Muscle of arm (tissue), 12 donors: Measurements from ENCODE around the gene GAS2. TPM values are rescaled to one million over a fixed set of nuclear protein-coding genes. Genes with fewer than 3 reads are reported as not detected.

Experiments
- DNase-seq: peaks from one replicate; pipeline ENCODE4 v3.0.0-alpha.2; 2013
- polyA plus RNA-seq, 12 donors: library from polyadenylated mRNA; unstranded; fragments of 120-200 nt; gene quantifications; one replicate each; pipeline ENCODE4 v1.2.1, GENCODE V29; 2013; ENCODE audit not compliant: insufficient read length in 12 of 12

Gene GAS2
- polyA plus RNA-seq, 12 donors, result 9.3 to 34.4 (median 17.9) TPM; not detected in 1

- no peak for DNase-seq
Measured at GRCh38 chr11:22785251-22785650, 118.8 kb downstream of the GAS2 start.

GRCh38 chr11:22786475-22786874 is 120.1 kb downstream of the GAS2 start:
- no peak for DNase-seq

- DNase-seq, result no peak
Measured at GRCh38 chr11:22787055-22787454, 120.6 kb downstream of the GAS2 start.

- peak; percentile 46 for DNase-seq
Measured at GRCh38 chr11:22787551-22788162, 121.2 kb downstream of the GAS2 start.

DNA sequence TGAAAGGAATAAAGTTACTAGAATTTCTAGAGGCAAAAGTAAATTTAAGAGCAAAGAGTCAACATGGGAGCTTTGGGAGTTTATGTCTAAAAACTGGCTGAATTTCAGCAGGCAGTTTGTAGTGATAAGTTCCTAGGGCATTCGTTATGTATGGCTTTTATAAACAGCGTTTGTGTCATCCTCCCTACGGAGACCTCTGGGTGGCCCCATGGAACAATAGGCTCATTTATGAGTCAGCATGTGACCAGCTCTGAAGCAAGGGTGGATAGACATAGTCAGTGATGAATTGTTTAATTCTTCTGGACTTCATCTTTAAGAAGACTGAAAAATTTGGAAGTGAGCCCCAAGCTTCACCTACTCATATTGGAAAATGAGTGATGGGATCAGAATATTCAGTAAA is 126.1 kb downstream of the GAS2 start:
- DNase-seq, result no peak

- DNase-seq, result no peak
Measured at GRCh38 chr11:22795914-22796313, 129.5 kb downstream of the GAS2 start.

DNA sequence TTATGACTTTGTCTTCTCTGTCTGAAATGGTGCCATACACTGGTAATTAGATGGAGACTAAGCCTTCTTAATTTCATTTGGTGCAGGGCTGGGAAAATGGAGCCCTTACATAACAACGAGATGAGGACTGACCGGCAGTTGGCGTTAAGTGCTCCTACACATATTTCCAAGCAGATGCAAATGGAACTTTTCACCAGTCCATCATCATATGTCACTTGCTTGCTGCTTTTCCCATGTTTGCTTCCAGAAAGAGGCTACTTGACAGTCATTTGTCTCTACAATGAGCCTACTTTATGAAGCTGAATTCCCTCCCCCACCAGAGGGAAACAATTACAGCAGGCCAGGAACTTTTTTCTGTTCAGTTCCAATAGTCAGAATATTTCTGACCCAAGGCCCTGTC is 130.6 kb downstream of the GAS2 start:
- DNase-seq, result no peak

- no peak for DNase-seq
Measured at GRCh38 chr11:22798901-22799300, 132.5 kb downstream of the GAS2 start.

DNA sequence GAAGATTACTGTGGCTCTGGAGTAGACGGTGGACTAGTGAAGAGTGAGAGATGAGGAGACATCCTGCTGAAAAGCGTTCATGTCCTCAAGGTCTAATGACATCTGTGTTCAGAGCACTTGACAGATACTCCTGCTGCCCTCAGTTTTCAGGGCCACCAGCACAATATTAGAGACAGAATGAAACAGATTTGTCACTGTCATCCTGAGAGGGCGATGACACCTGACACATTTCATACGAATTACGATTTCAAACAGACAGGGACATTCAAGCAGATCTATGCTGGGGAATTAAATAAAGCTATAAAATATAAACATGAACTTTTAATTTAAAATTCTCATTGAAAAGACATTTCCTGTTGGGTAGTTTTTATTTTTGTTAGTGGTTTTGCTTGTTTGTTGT is 134.1 kb downstream of the GAS2 start:
- no peak for DNase-seq

- DNase-seq, result no peak
Measured at GRCh38 chr11:22802861-22803260, 136.4 kb downstream of the GAS2 start.

DNA sequence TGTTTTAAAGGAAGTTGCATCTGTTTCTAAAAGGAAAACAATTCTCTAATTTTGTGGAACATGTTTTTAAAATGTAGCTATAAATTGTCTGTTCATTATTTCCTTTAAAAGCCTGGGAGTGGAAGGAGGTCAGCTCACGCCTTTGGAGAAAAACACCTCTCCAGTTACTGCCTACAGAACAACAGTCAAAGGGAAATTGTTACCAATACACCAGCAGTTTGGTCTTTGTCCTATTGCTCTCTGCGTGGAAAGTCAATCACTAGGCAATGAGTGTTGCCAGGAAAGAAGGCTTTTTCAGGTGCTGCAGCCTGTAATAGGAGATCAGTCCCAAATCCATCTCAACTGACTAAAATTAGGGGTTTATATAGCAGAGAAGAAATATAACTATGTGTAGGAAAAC is 141.0 kb downstream of the GAS2 start:
- no peak for DNase-seq

DNA sequence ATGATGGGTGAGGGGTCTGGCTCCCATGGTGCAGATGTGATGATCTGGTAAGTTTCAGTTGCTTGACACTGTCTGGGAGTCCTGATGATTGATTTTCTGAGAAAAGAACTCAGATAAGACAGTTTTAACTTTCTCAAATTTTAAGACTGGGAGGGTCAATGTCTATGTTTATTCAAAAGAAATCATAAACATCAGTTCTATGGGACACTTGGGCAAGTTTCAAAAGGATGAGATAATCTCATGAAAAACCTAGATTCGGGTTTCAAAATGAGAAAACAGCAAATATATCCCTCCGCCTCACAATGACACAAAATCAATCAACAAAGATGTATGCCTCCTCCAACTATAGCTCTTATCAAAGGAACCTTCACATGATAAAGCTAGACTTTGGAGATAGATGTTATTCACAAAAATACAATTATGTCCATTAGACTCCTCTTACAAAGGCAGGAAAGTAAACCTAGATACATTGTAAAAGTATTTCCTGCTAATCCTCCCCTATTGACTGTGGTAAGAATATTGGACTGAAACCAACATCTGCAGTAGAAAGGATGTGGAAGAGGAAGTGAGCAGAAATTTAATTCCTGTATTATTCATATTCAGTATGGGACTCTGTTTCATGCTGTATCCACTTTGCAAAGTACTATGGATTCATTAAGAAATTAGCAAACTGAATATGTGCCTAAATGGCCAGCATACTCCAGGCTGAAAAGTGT is 141.6 kb downstream of the GAS2 start:
- no peak for DNase-seq

DNA sequence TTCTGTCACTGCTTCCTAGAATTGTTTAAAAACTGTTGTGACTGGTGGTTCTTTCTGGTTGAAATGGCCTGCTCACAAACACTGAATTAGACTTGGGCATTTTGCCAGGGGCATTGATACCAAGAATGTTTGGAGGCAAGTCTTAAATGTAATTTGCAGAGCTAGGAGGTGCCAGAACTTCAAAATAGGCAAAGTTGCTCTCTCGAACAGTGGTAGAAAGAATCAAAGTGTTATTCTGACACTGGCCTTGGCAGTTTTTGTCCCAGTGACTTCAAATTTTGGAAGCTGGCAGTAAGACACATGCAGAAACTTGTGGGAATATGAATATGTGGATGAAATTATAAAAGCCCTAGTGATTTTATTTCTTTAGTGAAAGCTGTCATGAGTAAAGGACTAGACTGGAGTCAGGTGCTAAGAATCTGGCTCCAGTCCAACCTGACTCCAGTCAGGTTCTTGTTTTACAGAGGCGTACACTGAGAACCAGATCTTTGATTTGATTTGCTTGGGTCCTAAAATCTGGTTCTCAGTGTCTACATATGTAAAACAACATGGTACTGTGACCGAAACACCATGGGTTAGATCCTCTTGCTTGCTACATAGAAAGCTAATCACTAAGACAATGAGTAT is 142.3 kb downstream of the GAS2 start:
- no peak for DNase-seq

DNA sequence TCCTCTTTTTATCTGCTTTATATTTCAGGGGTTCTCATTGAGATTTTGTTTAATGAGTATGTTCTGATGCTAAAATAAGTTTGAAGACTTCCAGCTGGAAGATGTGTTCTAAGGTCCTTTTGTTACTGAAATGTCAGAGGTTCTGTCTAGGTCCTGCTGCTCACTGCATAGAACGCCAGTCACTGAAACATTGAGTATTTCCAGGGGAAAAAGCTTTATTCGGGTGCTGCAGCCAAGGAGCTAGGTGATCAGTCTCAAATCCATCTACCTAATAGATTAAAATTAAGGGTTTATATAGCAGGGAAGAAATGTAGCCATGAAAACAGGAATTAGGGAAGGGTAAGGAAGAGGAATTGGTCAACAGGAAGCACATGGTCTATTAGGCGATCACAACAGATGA is 143.5 kb downstream of the GAS2 start:
- DNase-seq, result no peak

- no peak for DNase-seq
Measured at GRCh38 chr11:22822203-22822602, 155.8 kb downstream of the GAS2 start.

DNA sequence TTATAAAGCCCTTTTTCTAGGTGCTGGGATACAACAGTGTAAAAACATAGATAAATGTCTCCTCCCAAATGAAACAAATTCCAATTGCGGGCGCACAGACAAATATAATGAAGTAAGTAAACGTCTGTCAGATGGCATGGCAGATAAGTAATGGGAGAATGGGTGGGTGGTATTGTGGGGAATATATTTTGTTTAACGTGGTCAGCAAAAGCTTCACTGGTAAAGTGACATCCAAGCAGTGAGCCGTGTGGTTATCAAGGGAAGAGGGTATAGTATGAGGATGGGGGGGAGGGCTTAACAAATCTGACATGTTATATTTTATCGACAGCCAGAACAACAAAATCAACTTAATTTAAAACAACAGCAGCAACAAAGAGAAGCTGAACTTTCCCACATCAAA is 162.0 kb downstream of the GAS2 start:
- no peak for DNase-seq

DNA sequence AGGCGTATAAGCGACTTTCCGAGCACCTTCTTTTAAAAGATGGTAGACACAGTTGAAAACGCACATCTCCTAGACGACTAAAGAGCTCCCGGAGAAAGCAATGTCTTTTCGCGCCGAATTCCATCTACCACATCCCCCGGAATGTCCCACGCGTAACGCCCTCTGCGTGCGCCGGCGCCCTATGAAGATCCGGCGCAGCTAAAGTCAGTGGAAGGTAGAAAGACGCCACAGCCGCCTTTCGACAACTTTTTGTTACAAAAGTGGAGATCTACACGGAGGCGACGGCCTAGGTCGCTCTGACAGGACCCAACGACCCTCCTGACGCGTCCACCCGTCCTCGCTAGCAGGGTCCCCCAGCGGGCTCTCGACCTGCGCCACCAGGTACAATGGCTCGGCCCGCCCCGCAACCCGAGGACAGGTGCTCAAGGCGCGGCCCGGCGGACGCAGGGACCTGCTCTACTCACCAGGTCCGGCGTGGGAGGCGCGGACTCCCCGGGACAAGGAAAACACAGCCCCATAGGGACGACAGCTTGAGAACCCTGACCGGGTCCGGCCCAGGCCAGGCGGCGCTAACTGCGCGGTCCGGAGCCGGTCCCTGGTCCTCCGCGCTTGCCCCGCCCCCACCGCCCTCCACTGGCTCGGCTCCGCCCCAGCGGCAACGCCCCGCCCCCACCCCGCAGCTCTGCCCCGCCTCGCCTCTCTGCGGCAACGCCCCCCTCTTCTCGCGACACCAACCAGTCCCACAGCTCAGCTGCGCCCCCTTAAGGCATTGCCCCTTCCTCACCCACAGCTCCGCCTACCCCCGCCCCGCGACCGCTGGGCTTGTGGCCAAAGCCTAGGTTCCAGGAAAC is 163.0 kb downstream of the GAS2 start, which contains the start of gene SVIP:
SVIP (minus strand) TSS at position 571 of the 851 bp plus-strand sequence; CDS start at position 518, 53 bp downstream.
- DNase-seq, result peak; percentile 85

DNA sequence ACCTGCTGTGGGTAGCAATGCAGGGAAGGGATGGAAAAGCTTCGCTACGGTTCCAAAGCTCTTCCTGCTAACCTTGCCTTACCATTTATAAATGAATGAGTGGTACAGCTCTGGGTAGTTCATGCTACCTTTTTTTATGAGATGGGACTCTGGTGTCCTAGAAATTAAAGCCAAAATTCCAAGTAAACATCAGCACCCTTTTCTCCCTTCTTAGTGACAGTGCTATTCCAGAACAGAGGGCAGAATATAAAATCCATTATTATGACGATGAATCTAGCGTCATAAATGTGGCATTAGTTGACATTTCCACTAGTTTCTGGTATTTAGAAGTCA is 163.6 kb downstream of the GAS2 start:
- DNase-seq, result no peak

DNA sequence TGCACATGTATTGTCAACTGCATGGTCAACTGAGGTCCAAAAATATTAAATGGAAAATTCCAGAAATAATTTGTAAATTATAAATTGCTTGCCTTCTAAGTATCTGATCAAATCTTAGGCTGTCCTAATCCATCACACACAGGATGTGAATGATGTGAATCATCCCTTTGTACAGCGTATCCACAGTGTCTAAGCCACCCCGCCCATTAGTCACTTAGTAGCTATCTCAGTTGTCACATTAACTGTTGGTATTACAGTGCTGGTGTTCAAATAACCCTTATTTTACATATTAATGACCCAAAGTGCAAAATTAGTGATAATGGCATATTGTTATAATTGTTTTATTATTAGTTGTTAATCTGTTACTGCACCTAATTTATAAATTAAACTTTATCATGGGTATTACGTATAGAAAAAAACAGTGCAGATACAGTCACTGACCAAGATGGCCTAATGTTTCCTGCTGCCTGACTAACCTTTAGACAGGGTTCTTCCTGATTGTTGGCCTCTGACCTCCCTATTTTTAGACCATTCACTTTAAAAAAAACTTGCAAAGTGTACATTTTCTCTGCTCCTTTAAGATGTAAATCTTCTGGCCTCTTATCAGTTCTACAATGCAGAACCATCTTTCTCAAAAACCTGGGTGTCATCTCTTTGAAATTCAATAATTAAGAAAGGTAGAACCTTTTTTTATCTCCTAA is 166.1 kb downstream of the GAS2 start:
- no peak for DNase-seq

GRCh38 chr11:22846726-22847125 is 180.3 kb downstream of the GAS2 start:
- no peak for DNase-seq

DNA sequence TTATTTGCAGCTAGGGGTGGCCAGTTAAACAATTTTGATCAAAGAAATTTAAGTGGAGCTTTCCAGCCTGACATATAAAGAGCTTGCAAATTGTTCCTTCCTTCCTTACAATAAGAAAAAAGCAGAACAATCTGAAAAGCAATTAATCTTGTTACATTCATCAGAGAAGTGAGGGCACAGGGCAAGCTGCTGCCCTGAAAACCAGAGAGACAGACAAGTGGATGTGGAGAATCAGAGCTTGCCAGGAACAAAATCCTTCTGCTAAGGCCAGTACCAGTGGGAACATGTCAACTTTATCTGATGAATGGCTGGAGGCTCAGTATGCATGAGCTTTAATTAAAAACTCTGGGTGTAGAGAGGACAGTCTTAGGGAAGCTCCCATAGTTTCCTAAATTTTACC is 185.1 kb downstream of the GAS2 start:
- no peak for DNase-seq

- DNase-seq, result no peak
Measured at GRCh38 chr11:22859756-22860155, 193.3 kb downstream of the GAS2 start.
